ENCODE measurements around the gene WDR1. TPM values are rescaled to one million over a fixed set of nuclear protein-coding genes. Genes with fewer than 3 reads are reported as not detected.

WDR1 gene
- total and polyA plus RNA-seq, 3 donors from 2014 or later = 165 to 295 (median 168) TPM

DNA sequence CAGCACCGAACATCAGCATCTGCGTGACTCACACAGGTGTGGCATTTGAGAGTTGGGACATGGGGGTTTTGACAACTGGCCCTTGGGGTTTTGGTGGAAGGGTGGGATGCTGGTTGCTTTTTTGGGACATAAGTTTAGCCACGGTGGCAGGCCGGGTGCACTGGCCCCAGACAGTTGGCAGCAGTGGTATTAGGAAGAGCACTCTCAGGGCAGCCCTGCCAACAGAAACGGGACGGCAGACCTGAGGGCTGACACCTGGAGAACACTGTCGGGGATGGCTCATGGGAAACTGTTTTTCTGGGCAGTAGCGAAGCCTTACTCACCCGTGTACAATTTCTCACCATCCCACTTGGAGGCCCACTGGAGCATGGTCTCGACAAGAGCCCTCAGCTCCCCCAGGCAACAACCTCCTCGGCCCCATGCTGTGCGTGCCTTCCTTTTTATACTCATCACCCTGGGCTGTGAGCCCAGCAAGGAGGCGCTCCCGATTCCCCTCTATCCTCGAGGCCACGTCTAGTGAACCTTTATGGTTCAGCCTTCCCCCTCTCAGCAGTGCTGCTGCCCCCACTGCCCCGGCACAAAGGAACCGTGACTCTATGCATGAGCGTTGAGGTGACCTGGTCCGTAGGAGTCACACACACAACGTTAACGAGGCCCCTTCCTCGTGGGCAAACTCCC, 30.6 kb downstream of the WDR1 start:
- Histone ChIP-seq H3K27me3 (no peaks in the 10 kb centered on the region), H3K9me3 (no peaks in the 10 kb centered on the region), H3K27ac (no peak overlapping the region), H3K4me1 (peaks cover 2% of the 10 kb centered on the region), H3K4me3 (no peak overlapping the region), H3K36me3 (ENCODE audit: low read depth, missing control alignments) (no peaks in the 10 kb centered on the region)
- intact Hi-C loops (cut with DNase I; ENCODE audit: low total_unique reads) = no loop called here
- 89 to 94% methylated on average over 12 to 23 of the region's 23 CpGs for WGBS, 2 donors
- TF ChIP-seq POLR2A (IDR thresholded peaks at IDR 0.05) = no peak
- TF ChIP-seq CTCF (IDR thresholded peaks at IDR 0.05) = no peak
- no peak for DNase-seq

- TF ChIP-seq CTCF (IDR thresholded peaks at IDR 0.05) = no peak
- TF ChIP-seq POLR2A (IDR thresholded peaks at IDR 0.05) = no peak
- Histone ChIP-seq H3K4me1 (peaks cover 8% of the 10 kb centered on the region), H3K9me3 (no peaks in the 10 kb centered on the region), H3K36me3 (ENCODE audit: low read depth, missing control alignments) (no peaks in the 10 kb centered on the region), H3K4me3 (no peak overlapping the region), H3K27me3 (no peaks in the 10 kb centered on the region), H3K27ac (no peak overlapping the region)
- WGBS, 2 donors = 85 to 86% methylated on average over 10 to 11 of the region's 11 CpGs
- intact Hi-C loops (cut with DNase I; ENCODE audit: low total_unique reads) = no loop called here
- no peak for DNase-seq
These were observed 31.2 kb downstream of the WDR1 start for GRCh38 chr4:10085386-10085785.

DNA sequence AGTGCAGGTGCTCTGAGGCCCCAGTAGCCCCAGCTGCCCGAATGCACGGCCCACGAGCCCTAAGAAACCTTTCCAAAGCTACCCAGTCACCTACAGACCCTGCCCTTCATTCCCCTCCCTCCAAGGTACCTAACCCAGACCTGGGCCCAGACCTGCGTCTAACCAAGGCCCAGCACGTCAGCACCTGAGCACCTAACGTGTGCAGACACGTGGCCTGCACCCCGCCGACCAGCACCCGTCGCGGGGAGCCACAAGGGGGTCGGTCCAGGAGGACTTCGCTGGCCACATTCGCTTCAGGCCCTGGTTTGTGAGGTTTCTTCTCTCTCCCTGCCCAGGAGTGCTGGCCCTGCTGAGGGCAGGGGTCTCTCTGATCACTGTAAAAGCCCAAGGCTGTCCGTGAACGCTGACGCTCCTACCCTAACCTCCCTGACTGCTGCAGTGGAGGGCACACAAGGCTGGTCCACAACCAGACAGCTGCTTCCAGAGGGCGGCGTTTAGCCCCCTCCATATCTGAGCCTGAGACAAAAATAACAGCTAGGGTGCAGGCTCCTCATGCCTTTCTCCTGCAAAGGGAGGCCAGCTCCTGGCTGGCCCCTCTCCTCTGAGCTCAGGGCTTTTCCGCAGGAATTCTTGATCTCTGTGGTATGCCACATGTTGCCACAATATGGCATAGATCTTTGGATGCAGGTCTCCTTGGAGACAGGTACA, 31.8 kb downstream of the WDR1 start:
- DNase-seq = no peak
- 87 to 94% methylated on average over 15 to 21 of the region's 21 CpGs for WGBS, 2 donors
- no peaks in the 10 kb centered on the region for H3K27me3 ChIP-seq
- no peaks in the 10 kb centered on the region for H3K36me3 ChIP-seq (ENCODE audit: low read depth, missing control alignments)
- no peak overlapping the region for H3K4me3 ChIP-seq
- no peaks in the 10 kb centered on the region for H3K9me3 ChIP-seq
- TF ChIP-seq POLR2A (IDR thresholded peaks at IDR 0.05) = no peak
- no peak for TF ChIP-seq CTCF (IDR thresholded peaks at IDR 0.05)
- H3K4me1 ChIP-seq = peaks cover 14% of the 10 kb centered on the region
- intact Hi-C loops (cut with DNase I; ENCODE audit: low total_unique reads) = no loop called here
- no peak overlapping the region for H3K27ac ChIP-seq

- H3K27ac ChIP-seq = no peak overlapping the region
- no peak for DNase-seq
- H3K27me3 ChIP-seq = no peaks in the 10 kb centered on the region
- H3K9me3 ChIP-seq = no peaks in the 10 kb centered on the region
- no peak overlapping the region for H3K4me3 ChIP-seq
- 86 to 87% methylated on average over 17 to 23 of the region's 23 CpGs for WGBS, 2 donors
- TF ChIP-seq POLR2A (IDR thresholded peaks at IDR 0.05) (no peak), CTCF (IDR thresholded peaks at IDR 0.05) (no peak)
- peaks cover 15% of the 10 kb centered on the region for H3K4me1 ChIP-seq
- no peaks in the 10 kb centered on the region for H3K36me3 ChIP-seq (ENCODE audit: low read depth, missing control alignments)
- intact Hi-C loops (cut with DNase I; ENCODE audit: low total_unique reads) = no loop called here
These were observed 32.5 kb downstream of the WDR1 start for GRCh38 chr4:10083861-10084641.

All from testis (tissue), 3 donors.